GM19455 (cell line): ENCODE results near the gene BSG.
A peak's percentile ranks its signal among the peaks of the same experiment; 100 is the strongest.

Experiments
- ATAC-seq: cut with Tn5 transposase; IDR thresholded peaks from one replicate; pipeline ENCODE4 v1.9.1; 2021; ENCODE audit not compliant: unreplicated experiment

The BSG gene

DNA sequence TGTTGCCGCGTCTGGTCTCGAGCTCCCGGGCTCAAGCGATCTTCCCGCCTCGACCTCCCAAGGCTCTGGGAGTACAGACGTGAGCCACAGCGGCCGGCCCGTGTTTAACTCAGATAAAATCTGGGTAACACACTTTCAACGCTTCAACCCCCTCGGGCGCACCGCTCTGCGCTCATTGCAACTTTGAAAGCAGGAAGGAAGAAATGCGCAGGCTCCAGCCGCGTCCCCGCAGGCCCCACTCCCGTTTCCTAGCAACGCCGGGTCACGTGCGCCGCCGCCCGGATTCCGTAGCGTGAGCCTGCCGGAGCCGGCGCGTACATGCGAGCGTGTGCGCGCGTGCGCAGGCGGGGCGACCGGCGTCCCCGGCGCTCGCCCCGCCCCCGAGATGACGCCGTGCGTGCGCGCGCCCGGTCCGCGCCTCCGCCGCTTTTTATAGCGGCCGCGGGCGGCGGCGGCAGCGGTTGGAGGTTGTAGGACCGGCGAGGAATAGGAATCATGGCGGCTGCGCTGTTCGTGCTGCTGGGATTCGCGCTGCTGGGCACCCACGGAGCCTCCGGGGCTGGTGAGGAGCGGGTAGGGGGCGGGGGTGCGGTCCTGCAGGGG lies at the start of gene BSG:
BSG (plus strand) TSS at position 457 of the 603 bp plus-strand sequence; CDS start at position 496, 39 bp downstream.
- ATAC-seq: peak; percentile 62

DNA sequence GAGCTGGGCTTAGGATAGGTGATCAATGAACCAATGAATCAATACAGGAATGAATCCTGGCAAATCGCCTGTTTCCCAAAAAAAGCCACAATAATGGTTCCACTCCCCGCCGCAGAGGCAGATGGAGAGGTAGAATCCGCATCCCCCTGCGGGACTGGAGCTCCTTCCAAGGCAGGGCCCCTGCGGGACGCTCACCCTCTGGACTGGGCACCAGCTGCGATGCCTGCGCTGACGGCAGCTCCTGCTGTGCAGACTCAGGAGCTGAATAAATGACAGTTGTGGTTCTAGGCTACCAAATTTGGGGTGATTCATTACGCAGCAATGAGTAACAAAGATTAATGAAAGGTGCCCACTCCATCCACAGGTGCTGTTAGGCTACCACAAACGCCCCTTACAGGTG lies 49.7 kb upstream of the BSG start:
- ATAC-seq: no peak

DNA sequence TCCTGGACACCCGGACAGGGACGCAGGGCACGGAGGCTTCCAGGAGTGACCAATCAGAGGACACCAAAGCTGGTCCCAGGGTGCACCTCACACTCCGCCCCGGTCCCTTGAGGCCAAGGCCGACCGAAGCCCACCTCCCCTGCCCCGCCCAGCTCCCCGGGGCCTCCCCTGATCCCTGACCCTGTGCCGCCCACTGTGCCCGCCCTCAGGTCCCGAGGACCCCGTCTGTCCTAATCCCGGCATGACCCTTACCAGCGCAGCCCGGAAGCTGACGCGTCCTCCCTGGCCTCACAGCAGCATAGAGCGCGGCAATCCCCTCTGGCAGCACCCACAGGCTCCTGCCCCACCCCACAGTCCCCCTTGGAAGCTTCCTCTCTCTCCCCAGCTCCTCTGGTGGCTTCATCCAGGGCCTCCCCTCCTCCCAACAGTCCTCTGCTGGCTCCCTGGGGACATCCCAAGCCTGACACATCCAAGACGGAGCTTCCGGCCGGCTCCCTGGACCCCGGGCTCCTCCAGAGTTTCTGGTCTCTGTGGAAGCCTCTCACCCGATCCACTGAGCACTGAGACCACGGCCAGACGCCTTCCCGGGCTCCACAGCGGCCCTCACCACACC lies 48.2 kb upstream of the BSG start:
- no peak for ATAC-seq

DNA sequence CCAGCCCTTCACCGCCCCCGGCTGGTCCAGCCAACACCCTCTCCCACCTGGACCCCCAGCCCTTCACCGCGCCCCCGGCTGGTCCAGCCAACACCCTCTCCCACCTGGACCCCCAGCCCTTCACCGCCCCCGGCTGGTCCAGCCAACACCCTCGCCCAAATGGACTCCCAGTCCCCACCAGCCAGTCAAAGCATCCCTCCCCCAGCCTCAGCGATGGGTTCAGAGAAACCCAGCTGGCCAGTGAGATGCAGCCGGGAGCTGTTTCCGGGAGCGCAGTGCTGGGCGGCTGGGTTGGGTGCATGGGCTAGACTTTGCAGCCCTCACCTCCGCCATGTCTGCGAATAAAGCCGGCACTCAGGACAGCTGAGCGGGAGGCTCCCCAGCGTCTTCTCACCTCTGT lies 47.4 kb upstream of the BSG start:
- no peak for ATAC-seq

DNA sequence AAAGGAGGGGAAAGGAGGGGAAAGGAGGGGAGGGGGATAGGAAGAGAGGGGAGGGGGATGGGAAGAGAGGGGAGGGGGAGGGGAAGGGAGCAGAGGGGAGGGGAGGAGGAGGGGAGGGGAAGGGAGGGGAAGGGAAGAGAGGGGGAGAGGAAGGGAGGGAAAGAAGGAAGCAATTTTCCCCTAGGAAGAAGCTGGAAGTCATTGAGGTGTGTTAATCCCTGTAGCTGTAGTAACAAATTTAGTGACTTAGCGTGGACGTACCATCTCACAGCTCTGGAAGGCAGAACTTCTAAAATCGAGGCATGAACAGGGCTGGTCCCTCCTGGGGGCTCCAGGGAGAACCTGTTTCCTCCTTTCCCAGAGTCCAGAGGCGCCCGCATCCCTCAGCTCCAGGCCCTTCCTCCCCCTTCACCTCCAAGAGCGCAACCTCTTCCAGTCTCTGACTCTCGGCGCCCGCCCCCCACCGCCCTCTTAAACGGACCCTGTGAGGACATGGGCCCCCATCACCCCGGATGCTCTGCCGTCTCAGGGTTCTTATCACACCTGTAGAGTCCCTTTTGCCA lies 46.5 kb upstream of the BSG start:
- no peak for ATAC-seq

DNA sequence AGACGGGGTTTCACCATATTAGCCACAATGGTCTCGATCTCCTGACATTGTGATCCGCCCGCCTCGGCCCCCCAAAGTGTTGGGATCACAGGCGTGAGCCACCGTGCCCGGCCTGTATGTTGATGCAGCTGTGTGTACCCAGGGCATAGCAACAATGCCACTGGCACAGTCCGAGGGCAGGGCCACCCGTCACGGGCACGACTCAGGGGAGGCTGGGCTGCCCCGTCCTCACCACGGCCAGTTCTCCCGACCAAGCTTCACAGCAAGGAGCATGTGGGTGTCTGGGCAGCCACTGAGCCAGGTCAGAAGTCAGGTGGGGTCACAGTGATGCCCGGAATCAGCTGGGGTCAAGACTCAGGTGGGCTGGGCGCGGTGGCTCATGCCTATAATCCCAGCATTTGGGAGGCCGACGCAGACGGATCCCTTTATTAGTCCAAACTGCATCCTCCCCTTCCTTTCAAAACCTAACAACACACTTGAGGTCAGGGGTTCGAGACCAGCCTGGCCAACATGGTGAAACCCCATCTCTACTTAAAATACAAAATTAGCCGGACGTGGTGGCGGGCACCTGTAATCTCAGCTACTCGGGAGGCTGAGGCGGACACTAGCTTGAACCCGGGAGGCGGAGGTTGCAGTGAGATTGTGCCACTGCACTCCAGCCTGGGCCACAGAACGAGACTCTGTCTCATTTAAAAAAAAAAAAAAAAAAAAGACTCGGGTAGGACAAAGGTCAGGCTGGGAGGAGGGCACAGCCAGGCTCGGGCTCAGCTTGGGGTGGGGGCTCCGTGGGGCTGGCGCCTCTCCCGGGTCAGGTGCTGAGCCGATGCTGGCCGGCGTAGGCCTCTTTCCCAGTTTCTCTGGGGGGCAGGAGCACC lies 42.0 kb upstream of the BSG start:
- ATAC-seq: no peak

DNA sequence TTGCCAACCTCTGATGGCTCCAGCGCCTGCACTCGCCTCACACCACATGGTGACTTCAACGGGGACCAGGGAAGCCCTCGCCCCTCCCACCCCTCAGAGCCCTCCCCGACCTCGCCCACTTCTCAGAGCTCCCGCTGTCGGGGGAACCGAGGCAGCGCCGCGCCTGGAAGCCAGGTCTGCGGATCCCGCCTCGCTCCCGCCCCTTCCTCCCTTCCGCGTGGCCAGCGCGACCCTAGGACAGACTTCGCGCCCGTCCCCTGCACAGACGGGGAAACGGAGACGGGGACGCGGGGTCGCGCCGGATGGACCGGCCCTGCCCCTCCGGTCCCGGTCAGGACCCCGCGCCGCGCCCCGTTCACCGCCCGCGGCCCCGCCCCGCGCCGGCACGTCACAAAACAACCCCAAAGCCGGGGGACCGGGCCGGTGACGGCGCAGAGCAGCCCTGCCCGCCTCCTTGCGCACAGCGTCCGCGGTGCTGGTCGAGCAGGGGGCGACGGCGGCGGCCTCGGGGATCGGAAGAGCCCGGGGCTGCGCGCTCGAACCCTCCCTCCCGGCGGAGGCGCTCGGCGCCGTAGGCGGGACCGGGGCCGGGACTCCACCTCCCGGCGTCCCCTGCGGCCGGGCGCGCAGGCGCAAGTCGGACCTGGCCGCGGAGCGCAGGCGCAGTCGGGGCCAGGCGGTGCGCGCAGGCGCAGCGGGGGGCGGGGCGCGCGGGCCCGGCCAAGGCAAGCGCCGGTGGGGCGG lies 41.2 kb upstream of the BSG start:
- ATAC-seq: peak; percentile 65

DNA sequence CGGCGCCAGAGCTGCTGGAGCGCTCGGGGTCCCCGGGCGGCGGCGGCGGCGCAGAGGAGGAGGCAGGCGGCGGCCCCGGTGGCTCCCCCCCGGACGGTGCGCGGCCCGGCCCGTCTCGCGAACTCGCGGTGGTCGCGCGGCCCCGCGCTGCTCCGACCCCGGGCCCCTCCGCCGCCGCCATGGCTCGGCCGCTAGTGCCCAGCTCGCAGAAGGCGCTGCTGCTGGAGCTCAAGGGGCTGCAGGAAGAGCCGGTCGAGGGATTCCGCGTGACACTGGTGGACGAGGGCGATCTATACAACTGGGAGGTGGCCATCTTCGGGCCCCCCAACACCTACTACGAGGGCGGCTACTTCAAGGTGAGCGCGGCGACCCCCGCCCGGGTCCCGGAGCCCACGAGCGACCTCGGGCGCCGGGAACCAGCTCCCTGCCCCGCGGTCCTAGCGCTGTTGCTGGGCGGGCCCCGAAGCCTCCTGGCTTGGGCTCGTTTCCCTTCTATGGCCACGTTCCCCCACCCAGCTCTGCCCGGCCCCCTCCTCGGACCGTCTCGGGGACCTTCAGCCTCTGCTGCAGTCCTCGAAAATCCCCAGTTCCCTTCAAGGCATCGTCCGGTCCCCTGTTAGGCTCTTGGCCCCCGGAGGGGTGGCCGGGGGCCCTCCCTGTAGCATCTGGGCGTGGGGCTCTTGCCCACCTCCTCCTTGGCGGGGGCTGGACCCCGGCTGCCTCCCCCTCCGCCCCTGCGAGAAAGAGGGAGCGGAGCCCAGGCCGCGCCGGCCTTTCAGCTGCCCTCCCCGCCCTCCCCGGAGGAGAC lies 40.4 kb upstream of the BSG start, which contains the start of gene CDC34:
CDC34 (plus strand) TSS at position 8 of the 808 bp plus-strand sequence; CDS start at position 180, 172 bp downstream.
- ATAC-seq: peak; percentile 25

DNA sequence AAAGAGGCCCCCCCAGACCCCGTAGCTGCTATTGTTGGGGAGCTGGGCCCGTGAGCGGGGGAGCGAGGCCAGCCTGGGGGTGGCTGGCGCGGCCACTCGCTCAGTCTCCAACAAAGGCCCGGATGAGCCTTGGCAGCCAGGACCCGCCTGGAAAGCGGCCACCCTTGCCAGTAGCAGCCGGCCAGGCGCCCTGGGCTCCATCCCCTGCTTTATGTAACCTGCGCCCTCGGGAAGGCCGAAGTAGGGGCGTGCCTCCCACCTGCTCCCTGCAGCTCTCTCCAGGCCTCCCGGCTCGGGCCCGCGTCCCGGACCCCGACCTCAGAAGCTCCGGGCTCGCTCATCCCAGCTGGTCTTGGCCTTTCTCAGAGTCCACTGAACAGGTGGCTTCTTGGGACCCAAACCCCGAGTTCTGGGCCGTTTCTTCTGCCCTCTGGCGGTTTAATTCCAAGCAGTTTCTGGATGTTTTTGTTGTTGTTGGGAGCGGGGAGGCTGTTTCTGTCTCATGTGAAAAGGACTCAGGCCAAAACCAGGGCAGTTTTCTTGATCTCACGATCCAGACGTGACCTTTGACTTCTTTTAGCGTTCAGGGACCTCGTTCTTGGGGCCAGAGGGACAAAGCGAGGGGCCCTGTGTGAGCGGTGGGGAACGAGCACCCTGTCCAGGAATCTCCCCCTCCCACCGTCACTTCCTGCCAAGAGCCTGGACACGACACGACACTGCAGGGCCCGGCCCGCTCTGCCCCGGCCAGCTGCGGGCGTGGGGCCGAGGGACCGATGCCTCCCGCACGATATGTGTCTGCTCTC lies 39.6 kb upstream of the BSG start:
- ATAC-seq: no peak

DNA sequence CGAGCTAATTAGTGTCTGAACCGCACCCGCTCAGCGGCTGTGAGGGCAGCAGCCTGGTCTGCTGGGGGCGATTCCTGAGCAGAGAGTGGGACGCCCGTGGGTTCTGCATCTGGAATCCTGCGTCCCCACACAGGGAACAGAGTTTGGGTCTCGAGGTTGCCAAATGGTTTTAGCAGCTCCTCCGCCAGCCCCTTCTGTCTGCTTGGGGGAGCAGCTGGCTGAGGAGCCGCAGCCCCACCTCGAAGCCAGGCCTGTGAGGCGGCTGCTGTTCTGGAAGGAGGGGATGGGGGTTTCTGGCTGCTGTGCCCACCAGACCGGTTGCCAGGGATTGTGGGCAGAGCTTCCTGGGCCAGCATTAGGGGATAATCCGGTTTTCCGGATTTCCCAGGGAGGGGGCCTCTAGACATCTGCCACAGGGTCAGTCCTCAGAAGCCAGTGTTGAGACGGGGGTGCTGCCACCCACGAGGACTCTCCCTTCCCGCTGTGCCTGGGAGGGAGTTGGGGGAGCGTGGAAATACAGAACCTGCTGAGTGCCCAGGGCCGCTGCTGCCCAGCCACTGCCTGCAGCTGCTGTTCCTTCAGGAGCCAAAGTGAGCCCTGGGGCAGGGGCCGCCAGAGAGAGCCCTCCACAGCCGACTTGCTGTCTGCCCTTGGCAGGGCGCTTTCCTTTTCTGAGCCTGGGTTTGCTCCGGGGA lies 38.9 kb upstream of the BSG start:
- ATAC-seq: no peak

DNA sequence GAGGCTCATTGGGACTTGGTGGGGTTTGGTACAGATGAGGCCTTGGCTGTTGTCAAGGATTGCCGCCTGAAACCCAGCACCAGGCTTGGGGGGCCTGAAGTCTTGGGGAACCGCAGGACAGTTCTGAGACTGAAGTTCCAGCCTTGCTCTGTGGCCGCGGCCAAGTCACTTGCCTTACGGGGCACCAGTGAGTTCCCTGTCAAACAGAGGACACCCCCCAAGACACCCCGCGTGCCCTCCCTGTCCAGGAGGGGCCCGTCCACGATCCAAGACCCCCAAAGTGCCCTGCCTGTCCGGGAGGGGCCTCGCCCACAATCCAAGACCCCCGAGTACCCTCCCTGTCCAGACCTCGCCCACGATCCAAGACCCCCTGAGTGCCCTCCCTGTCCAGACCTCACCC lies 38.3 kb upstream of the BSG start:
- ATAC-seq: no peak

DNA sequence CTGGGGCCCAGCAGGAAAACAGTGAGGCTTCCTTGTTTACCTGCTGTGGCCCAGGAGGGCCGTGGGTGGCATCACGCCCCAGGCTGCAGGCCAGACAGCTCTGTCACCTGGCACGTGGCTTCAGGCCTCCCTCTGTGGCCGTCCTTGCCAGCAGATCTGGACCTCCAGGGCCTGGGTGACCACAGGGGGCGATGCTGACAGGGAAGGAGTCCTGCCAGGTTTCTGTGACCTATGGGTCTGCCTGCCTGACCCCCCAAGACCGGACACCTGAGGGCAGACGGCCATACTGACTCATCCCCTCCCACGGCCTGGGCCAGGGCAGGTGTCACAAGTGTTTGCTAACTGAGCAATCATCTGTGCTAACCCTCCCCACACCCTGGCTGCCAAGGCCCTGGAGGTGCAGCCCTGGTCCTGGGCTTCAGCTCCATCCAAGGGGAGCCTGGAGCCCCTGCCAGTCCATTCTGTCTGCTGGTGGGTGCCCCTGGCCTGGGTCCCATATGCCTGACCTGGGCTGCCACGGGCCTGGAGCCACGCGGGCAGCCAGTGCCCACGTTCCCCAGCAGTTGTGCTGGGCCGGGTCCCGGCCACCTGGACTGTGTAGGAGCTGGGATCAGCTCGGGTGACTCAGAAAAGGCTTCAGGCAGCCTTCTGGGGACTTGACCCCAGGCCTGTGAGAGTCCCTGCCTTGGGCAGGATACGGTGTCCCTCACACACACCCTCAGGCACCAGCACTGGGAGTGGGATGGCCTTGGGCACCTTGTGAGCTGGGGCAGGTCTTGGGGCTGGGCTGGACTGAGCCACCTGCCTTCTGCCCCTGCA lies 37.2 kb upstream of the BSG start:
- ATAC-seq: no peak

DNA sequence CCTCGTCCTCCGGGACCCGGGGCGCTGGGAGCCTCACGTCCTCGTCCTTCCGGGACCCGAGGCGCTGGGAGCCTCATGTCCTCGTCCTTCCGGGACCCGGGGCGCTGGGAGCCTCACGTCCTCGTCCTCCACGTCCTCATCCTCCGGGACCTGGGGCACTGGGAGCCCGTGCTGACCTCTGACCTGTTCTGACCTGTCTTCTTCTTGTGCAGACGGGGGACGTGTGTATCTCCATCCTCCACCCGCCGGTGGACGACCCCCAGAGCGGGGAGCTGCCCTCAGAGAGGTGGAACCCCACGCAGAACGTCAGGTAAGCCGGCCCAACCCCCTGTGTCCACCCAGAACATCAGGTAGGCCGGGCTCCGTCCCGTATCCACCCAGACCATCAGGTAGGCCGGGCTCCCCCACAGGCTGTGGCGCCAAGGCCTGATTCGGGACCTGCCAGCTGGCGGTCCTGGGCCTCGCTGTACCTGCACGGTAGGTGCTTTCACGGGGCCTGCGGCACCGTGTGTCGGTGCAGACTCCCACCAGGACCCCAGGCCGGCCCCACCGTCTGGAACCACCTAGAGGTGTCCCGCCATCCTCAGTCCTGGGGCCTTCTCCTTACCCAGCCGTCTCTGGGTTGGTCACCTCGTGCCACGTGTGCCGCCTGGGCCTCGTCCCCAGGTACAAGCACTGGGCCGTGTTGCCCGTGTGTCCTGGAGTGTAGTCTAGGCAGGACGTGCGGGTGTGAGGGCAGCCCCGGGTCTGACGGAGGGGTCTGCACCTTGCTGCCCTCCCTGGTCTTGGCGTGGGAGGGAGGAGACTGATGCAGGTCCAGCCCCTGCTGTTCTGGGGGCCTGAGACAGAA lies 36.1 kb upstream of the BSG start:
- no peak for ATAC-seq

DNA sequence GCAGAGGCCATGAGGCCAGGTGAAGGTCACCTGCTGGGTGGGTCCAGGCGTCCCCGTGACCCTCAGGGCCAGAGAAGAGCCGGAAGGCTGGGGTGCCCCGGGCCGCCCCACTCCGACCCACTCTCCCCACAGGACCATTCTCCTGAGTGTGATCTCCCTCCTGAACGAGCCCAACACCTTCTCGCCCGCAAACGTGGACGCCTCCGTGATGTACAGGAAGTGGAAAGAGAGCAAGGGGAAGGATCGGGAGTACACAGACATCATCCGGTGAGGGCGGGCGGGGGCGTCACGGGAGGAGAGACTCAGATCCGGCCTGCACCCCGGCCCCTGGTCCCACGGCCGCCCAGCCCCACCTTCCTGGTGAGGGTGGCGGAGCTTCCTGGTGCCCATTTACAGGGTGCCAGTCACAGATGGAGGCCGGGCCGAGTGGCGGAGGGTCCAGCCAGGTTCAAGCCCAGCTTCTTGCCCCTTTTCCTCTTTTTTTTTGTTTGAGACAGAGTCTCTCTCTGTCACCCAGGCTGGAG lies 35.5 kb upstream of the BSG start:
- no peak for ATAC-seq

DNA sequence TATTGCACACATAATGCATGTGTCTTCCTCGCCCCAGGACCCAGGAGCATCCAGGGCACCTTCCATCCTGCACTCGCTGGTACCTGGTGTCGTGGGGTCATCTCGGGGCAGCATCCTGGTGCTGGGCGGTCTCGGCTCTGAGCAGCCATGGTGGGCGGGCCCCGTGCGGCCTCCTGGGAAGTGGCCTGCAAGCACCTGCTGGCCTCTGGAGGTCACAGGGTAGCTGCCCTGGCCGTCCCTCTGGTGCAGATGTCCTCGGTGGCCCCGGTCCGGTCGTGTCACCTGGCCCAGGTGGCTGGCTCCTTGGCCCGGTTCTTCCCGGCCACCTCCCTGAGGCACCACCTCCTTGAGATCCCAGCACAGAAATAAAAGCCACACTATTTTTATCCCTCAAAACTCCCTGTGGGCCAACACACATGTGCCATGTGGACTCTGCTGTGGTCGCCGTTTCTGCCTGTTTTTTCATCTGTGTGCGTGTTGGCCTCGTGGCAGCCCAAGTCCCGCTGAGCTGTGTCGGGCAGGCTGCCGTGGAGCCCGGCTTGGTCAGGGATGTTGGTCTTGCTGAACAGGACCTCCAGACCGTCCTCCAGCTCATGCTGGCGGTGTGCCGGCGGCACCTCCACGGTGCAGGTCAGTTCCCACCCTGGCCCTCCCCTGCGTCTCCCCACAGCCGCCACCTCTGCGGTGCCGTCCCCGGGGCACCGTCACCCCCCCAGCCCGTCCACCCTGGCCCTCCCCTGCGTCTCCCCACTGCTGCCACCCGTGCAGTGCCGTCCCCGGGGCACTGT lies 33.6 kb upstream of the BSG start:
- no peak for ATAC-seq
